PC-9 (cell line): ENCODE results near the gene CHKB. TPM values are rescaled to one million over a fixed set of nuclear protein-coding genes. Genes with fewer than 3 reads are reported as not detected.

Experiments used
- Bru-seq: library from RNA; stranded (reverse); fragments of 400-500 nt; gene quantifications from one replicate; lab custom pipeline; 2021; lab: Mats Ljungman, UMichigan
- BruChase-seq, 2 experiments: library from RNA; stranded (reverse); fragments of 400-500 nt; gene quantifications; one replicate each; lab custom pipeline; 2021; lab: Mats Ljungman, UMichigan
- BruUV-seq: library from RNA; stranded (reverse); fragments of 400-500 nt; replicated peaks from 2 replicates; lab custom pipeline; 2021; lab: Mats Ljungman, UMichigan
- CTCF ChIA-PET: fragments of 300-600 bp; sonication (Branson Sonifier 250); formaldehyde crosslinking; loops from one replicate; lab custom pipeline; 2022; ENCODE audit warnings: antibody characterized with exemption; lab: Charles Lee
- POLR2A ChIA-PET: fragments of 300-600 bp; sonication (Branson Sonifier 250); formaldehyde crosslinking; loops from one replicate; lab custom pipeline; 2022; ENCODE audit warnings: antibody characterized with exemption; ENCODE audit not compliant: unreplicated experiment; lab: Charles Lee
- DNase-seq, 2 experiments: peaks; one replicate each; pipeline versions ENCODE4 v3.0.0 to v3.0.0-alpha.2; 2015 to 2022; ENCODE audit warnings: mixed read lengths in 1 of 2
- H2AFZ ChIP-seq: fragments of 200-600 bp; sonication (generic); 2 replicates; pipeline ENCODE4 v1.8.1; 2017; ENCODE audit warnings: antibody characterized with exemption
- H3F3A ChIP-seq: fragments of 200-600 bp; sonication (generic); 2 replicates; pipeline ENCODE4 v1.8.1; 2017; ENCODE audit warnings: antibody characterized with exemption, mild to moderate bottlenecking, low read depth; ENCODE audit not compliant: insufficient read depth
- H3K27ac ChIP-seq: fragments of 200-600 bp; sonication (generic); 2 replicates; pipeline ENCODE4 v1.6.1; 2016; ENCODE audit warnings: mixed run types
- H3K27me3 ChIP-seq: fragments of 200-600 bp; sonication (generic); 2 replicates; pipeline ENCODE4 v1.6.1; 2016; ENCODE audit warnings: low read depth, mixed run types; ENCODE audit not compliant: insufficient read depth
- H3K36me3 ChIP-seq: fragments of 200-600 bp; sonication (generic); 2 replicates; pipeline ENCODE4 v1.6.1; 2016; ENCODE audit warnings: low read depth, mixed run types
- H3K4me1 ChIP-seq: fragments of 200-600 bp; sonication (generic); replicated peaks from 2 replicates; pipeline ENCODE4 v1.6.1; 2016; ENCODE audit warnings: mixed run types; ENCODE audit not compliant: insufficient read depth
- H3K4me2 ChIP-seq: fragments of 200-600 bp; sonication (generic); 2 replicates; pipeline ENCODE4 v1.6.1; 2017; ENCODE audit warnings: mixed run types
- H3K4me3 ChIP-seq: fragments of 200-600 bp; sonication (generic); 2 replicates; pipeline ENCODE4 v1.6.1; 2016; ENCODE audit warnings: mixed run types
- H3K79me2 ChIP-seq: fragments of 200-600 bp; sonication (generic); 2 replicates; pipeline ENCODE4 v1.6.1; 2017; ENCODE audit warnings: low read depth, mixed run types
- H3K9me2 ChIP-seq: fragments of 200-600 bp; sonication (generic); 2 replicates; pipeline ENCODE4 v1.8.1; 2017; ENCODE audit warnings: mild to moderate bottlenecking; ENCODE audit not compliant: insufficient read depth
- H3K9me3 ChIP-seq: fragments of 200-600 bp; sonication (generic); 2 replicates; pipeline ENCODE4 v1.8.1; 2016; ENCODE audit warnings: low read depth; ENCODE audit not compliant: insufficient read depth
- H4K20me1 ChIP-seq: fragments of 200-600 bp; sonication (generic); 2 replicates; pipeline ENCODE4 v1.8.1; 2017; ENCODE audit not compliant: insufficient read depth
- EZH2 ChIP-seq: fragments of 200-600 bp; sonication (generic); IDR thresholded peaks from 2 replicates; pipeline ENCODE4 v1.8.0; 2017; ENCODE audit warnings: antibody characterized with exemption, low read depth
- intact Hi-C: fragments of 100-400 bp; cut with micrococcal nuclease; formaldehyde crosslinking; loops from one replicate; pipeline ENCODE4 v1.10.0; 2022; ENCODE audit not compliant: unreplicated experiment
- long read RNA-seq: library from polyadenylated mRNA; stranded (forward); transcript quantifications from one replicate; pipeline ENCODE4 v2.0.0, GENCODE V29; 2022
- total RNA-seq: library from RNA; stranded (reverse); gene quantifications from 2 replicates; pipeline ENCODE4 v1.2.3, GENCODE V29; 2021
- TF ChIP-seq, protein P1 (sequence below): fragments of 200-600 bp; sonication (generic); conservative IDR thresholded peaks from 2 replicates; pipeline ENCODE4 v1.6.1; 2017; ENCODE audit warnings: mixed run types, antibody characterized with exemption, mild to moderate bottlenecking, moderate library complexity

CHKB gene
- 60.0 and 70.4 TPM in 2 replicates for total RNA-seq
- percentile 70 among the genes with signal in this experiment for Bru-seq, nascent RNA
- percentile 88 among the genes with signal in this experiment for BruChase-seq, experiment 1, labeled RNA remaining after a 2-hour chase
- BruChase-seq, experiment 2, labeled RNA remaining after a 6-hour chase, result percentile 91 among the genes with signal in this experiment
- long read RNA-seq, transcript CHKB-208 (8 exons, 2,114 nt), result major isoform, 5 of 13 reads
- long read RNA-seq, partial matches to known transcripts, result 1 of 13 reads
- long read RNA-seq, other reads (novel, unspliced or antisense), result 1 of 13 reads

- intact Hi-C loops, result loop anchor here (1.0 to 5.0 kb wide), 3 partner anchors 19 to 75 kb away; partner anchors contain the start of genes LMF2 and NCAPH2
These were observed at the start of gene CHKB for GRCh38 chr22:50582493-50583293. Gene CHKB, minus strand, starts transcription at chr22:50582849. Its CDS starts 68 bp downstream, at chr22:50582781.

GRCh38 chr22:50630376-50630775, 47.7 kb upstream of the CHKB start:
- H3K36me3 ChIP-seq, result no peaks in the 10 kb centered on the region
- CTCF ChIA-PET, result no interaction called here
- POLR2A ChIA-PET, result no interaction called here
- peaks cover 20% of the 10 kb centered on the region; the same call in 1 of the 2 replicates for H3F3A ChIP-seq
- no peak for TF ChIP-seq EZH2
- TF ChIP-seq, protein P1, sequence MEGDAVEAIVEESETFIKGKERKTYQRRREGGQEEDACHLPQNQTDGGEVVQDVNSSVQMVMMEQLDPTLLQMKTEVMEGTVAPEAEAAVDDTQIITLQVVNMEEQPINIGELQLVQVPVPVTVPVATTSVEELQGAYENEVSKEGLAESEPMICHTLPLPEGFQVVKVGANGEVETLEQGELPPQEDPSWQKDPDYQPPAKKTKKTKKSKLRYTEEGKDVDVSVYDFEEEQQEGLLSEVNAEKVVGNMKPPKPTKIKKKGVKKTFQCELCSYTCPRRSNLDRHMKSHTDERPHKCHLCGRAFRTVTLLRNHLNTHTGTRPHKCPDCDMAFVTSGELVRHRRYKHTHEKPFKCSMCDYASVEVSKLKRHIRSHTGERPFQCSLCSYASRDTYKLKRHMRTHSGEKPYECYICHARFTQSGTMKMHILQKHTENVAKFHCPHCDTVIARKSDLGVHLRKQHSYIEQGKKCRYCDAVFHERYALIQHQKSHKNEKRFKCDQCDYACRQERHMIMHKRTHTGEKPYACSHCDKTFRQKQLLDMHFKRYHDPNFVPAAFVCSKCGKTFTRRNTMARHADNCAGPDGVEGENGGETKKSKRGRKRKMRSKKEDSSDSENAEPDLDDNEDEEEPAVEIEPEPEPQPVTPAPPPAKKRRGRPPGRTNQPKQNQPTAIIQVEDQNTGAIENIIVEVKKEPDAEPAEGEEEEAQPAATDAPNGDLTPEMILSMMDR, result no peak
- peak in 1 of 2 experiments; percentile 34 for DNase-seq
- no peaks in the 10 kb centered on the region for H4K20me1 ChIP-seq
- no peaks in the 10 kb centered on the region for H3K9me3 ChIP-seq
- peaks cover 7% of the 10 kb centered on the region; the same call in 1 of the 2 replicates for H3K79me2 ChIP-seq
- H3K4me3 ChIP-seq, result no peak overlapping the region
- H3K27ac ChIP-seq, result no peak overlapping the region
- no peak overlapping the region for H2AFZ ChIP-seq
- intact Hi-C loops, result no loop called here
- BruUV-seq, result no TSS peak
- no peaks in the 10 kb centered on the region for H3K27me3 ChIP-seq
- H3K4me1 ChIP-seq, result peaks cover 14% of the 10 kb centered on the region
- no peak overlapping the region for H3K4me2 ChIP-seq
- no peaks in the 10 kb centered on the region for H3K9me2 ChIP-seq

More at GRCh38 chr22:50582493-50583293, at the start of gene CHKB:
- peak; percentile 99 for DNase-seq
- peaks cover 30% of the 10 kb centered on the region for H3K79me2 ChIP-seq
- no peaks in the 10 kb centered on the region for H4K20me1 ChIP-seq
- TF ChIP-seq, protein P1, result no peak
- TF ChIP-seq EZH2, result no peak
- no peaks in the 10 kb centered on the region for H3K9me2 ChIP-seq
- H3K27ac ChIP-seq, result peak within 1 kb of the TSS; percentile 86
- H2AFZ ChIP-seq, result peak within 1 kb of the TSS; percentile 97
- H3K4me3 ChIP-seq, result peak within 1 kb of the TSS; percentile 89
- peaks cover 15% of the 10 kb centered on the region; the same call in 1 of the 2 replicates for H3F3A ChIP-seq
- H3K4me2 ChIP-seq, result peak within 1 kb of the TSS; percentile 93
- no TSS peak for BruUV-seq
- ChIA-PET POLR2A (interaction anchor here (0.9 to 1.2 kb wide), 2 partner anchors 20 to 75 kb away, joined by 3 read pairs; partner anchors contain the start of genes LMF2, NCAPH2 and SYCE3), CTCF (no interaction called here)
- H3K9me3 ChIP-seq, result no peaks in the 10 kb centered on the region
- H3K4me1 ChIP-seq, result peaks cover 18% of the 10 kb centered on the region
- peaks cover 11% of the 10 kb centered on the region; the same call in 1 of the 2 replicates for H3K36me3 ChIP-seq
- no peaks in the 10 kb centered on the region for H3K27me3 ChIP-seq
